ENCODE results near the gene SLC27A2. TPM values are rescaled to one million over a fixed set of nuclear protein-coding genes. Genes with fewer than 3 reads are reported as not detected.

The SLC27A2 gene
- total RNA-seq, 4 donors from 2014 or later, result 0.72 to 10.2 (median 5.9) TPM

DNA sequence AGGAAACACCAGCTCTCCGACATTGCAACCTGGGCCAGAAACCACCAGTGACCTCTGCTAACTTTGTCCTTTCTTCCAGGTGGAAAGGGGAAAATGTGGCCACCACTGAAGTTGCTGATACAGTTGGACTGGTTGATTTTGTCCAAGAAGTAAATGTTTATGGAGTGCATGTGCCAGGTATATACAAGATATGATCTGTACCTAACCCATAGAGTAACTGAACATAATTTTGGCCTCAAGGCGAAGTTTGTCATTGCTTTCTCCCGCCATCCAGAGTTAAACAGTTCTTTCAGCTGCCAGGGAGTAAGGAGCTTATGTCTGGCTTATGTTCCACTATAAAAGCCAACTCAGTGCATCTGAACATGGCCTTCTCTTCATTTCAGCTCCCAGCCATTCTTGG lies 46.9 kb downstream of the SLC27A2 start:
- DNase-seq (ENCODE audit: low spot score in 2 of 2), result no peak
- no peaks in the 10 kb centered on the region for H3K36me3 ChIP-seq
- H3K9me3 ChIP-seq, result no peaks in the 10 kb centered on the region
- no peaks in the 10 kb centered on the region for H3K4me1 ChIP-seq
- no peaks in the 10 kb centered on the region for H3K27me3 ChIP-seq
- H3K4me3 ChIP-seq, result no peak overlapping the region
- whole genome bisulfite sequencing, result 70% methylated on average over 3 of the region's 3 CpGs
- H3K27ac ChIP-seq, result no peak overlapping the region
- no peak for TF ChIP-seq POLR2A (IDR thresholded peaks at IDR 0.05)
- no peak for TF ChIP-seq EP300 (IDR thresholded peaks at IDR 0.05)
- TF ChIP-seq, protein P1, sequence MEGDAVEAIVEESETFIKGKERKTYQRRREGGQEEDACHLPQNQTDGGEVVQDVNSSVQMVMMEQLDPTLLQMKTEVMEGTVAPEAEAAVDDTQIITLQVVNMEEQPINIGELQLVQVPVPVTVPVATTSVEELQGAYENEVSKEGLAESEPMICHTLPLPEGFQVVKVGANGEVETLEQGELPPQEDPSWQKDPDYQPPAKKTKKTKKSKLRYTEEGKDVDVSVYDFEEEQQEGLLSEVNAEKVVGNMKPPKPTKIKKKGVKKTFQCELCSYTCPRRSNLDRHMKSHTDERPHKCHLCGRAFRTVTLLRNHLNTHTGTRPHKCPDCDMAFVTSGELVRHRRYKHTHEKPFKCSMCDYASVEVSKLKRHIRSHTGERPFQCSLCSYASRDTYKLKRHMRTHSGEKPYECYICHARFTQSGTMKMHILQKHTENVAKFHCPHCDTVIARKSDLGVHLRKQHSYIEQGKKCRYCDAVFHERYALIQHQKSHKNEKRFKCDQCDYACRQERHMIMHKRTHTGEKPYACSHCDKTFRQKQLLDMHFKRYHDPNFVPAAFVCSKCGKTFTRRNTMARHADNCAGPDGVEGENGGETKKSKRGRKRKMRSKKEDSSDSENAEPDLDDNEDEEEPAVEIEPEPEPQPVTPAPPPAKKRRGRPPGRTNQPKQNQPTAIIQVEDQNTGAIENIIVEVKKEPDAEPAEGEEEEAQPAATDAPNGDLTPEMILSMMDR (IDR thresholded peaks at IDR 0.05), result no peak
- no peak for TF ChIP-seq POLR2AphosphoS5 (IDR thresholded peaks at IDR 0.05)

DNA sequence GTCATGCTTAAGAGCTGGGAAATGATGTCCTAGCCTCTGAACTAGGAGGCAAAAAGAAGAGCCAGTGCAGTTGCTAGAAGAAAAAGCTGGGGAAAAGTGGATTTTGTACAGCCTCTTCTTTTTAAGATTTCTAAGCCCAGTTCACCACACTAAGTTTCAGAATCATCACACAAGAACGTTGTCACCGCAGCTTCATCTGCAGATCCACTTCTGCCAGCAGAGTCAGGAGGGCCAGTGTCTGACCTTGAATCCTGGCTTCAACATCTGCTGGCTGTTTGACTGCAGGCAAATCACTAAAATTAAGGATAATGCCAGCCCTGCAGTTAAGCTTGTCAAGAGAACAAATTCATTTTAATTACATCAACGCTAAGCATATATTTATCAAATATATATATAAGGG lies 47.3 kb downstream of the SLC27A2 start:
- 86% methylated on average over 3 of the region's 3 CpGs for WGBS
- Histone ChIP-seq H3K27me3 (no peaks in the 10 kb centered on the region), H3K4me1 (no peaks in the 10 kb centered on the region), H3K4me3 (no peak overlapping the region), H3K9me3 (no peaks in the 10 kb centered on the region), H3K36me3 (no peaks in the 10 kb centered on the region), H3K27ac (no peak overlapping the region)
- TF ChIP-seq EP300 (IDR thresholded peaks at IDR 0.05), result no peak
- TF ChIP-seq POLR2A (IDR thresholded peaks at IDR 0.05), result no peak
- TF ChIP-seq, protein P1 (IDR thresholded peaks at IDR 0.05), result no peak
- no peak for TF ChIP-seq POLR2AphosphoS5 (IDR thresholded peaks at IDR 0.05)
- DNase-seq (ENCODE audit: low spot score in 2 of 2), result no peak

DNA sequence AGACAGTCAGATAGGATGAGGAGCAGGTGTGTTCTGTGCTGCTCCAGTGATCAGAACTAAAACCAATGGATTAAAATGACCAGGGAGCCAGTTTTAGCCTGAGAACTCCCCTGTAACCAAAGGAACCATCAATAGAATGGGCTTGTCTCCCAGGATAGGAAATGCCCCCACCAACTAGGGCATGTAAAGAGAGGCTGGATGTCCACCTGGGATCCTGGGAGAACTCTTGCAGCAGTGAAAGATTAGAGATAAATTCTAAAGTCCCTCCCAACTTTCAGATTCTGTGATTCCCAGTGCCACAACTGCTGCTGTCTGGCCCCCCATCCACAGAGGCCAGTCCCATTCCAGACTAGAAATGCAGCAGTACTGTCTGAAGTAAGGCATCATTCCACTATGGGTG lies 49.8 kb downstream of the SLC27A2 start:
- TF ChIP-seq POLR2AphosphoS5 (IDR thresholded peaks at IDR 0.05), result no peak
- TF ChIP-seq, protein P1 (IDR thresholded peaks at IDR 0.05), result no peak
- no peak for TF ChIP-seq EP300 (IDR thresholded peaks at IDR 0.05)
- TF ChIP-seq POLR2A (IDR thresholded peaks at IDR 0.05), result no peak
- H3K4me3 ChIP-seq, result no peak overlapping the region
- H3K27me3 ChIP-seq, result no peaks in the 10 kb centered on the region
- no peak for DNase-seq (ENCODE audit: low spot score in 2 of 2)
- no peaks in the 10 kb centered on the region for H3K9me3 ChIP-seq
- H3K4me1 ChIP-seq, result no peaks in the 10 kb centered on the region
- no peak overlapping the region for H3K27ac ChIP-seq
- H3K36me3 ChIP-seq, result no peaks in the 10 kb centered on the region

DNA sequence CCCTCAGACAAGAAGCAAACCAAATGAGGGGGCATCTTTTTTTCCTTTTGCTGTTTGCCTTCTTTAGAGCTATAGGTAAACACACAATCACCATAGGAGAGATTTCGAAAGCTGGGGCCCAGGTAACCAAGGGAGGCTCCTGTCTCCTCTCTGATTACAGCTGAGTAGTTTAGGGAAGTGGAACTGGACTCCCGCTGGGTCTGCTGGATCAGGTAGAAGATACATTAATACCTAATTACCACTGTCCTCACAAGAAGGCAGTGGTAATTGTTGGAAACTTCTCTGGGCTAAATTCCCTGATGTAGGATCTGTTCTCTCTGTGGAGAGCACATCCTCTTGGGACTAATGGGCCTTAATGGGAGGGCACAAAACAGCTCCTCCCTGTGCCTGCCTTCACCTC lies 50.8 kb downstream of the SLC27A2 start:
- WGBS, result 95% methylated on average over 2 of the region's 2 CpGs

DNA sequence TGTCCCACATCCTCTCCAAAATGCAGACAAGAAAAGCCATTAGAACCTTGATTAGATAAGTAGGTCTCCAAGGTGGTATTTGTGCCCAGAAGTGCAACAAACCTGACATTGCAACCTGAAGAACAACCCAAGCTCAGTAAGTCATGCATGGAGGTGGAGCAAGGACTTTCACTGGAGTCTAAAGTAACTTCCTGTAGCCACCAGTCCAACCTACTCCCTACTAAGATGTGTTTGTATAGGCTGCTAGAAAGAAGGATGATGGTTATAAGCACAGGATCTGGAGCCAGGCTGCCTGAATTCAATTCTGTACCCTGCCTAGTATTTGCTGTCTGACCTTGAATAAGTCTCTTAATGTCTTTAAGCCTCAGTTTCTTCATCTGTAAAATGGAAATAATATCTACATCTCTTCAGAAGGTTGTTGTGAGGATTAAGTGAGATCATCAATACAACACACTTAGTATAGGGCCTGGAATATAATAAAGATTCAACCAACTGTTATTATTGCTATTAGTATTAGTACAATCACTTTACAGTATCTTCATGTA lies 51.3 kb downstream of the SLC27A2 start:
- Histone ChIP-seq H3K36me3 (no peaks in the 10 kb centered on the region), H3K27ac (no peak overlapping the region), H3K27me3 (no peaks in the 10 kb centered on the region), H3K4me1 (no peaks in the 10 kb centered on the region), H3K4me3 (no peak overlapping the region), H3K9me3 (no peaks in the 10 kb centered on the region)
- DNase-seq (ENCODE audit: low spot score in 2 of 2), result no peak
- TF ChIP-seq, protein P1 (IDR thresholded peaks at IDR 0.05), result no peak
- TF ChIP-seq POLR2AphosphoS5 (IDR thresholded peaks at IDR 0.05), result no peak
- no peak for TF ChIP-seq POLR2A (IDR thresholded peaks at IDR 0.05)
- TF ChIP-seq EP300 (IDR thresholded peaks at IDR 0.05), result no peak

More for the DNA sequence above, 50.8 kb downstream of the SLC27A2 start:
- Histone ChIP-seq H3K36me3 (no peaks in the 10 kb centered on the region), H3K9me3 (no peaks in the 10 kb centered on the region), H3K27ac (no peak overlapping the region), H3K4me3 (no peak overlapping the region), H3K27me3 (no peaks in the 10 kb centered on the region), H3K4me1 (no peaks in the 10 kb centered on the region)
- TF ChIP-seq, protein P1 (IDR thresholded peaks at IDR 0.05), result no peak
- TF ChIP-seq EP300 (IDR thresholded peaks at IDR 0.05) (no peak), POLR2A (IDR thresholded peaks at IDR 0.05) (no peak), POLR2AphosphoS5 (IDR thresholded peaks at IDR 0.05) (no peak)
- no peak for DNase-seq (ENCODE audit: low spot score in 2 of 2)
